NB4 (cell line): Measurements from ENCODE around the gene DPP4.

ENCODE experiments used
- CTCF ChIP-seq: IDR thresholded peaks from one replicate; pipeline ENCODE4 v1.5.1; 2012; ENCODE audit warnings: low read depth, low read length
- MAX ChIP-seq: IDR thresholded peaks from 2 replicates; pipeline ENCODE4 v1.6.1; 2011; ENCODE audit warnings: low read depth, low read length
- MYC ChIP-seq: IDR thresholded peaks from 2 replicates; pipeline ENCODE4 v1.6.1; 2011; ENCODE audit warnings: low read depth, low read length

GRCh38 chr2:162037886-162038285, 36.1 kb downstream of the DPP4 start:
- TF ChIP-seq CTCF (no peak), MYC (no peak), MAX (no peak)
